ENCODE measurements around the gene DACH2.
"Not testable (repeated sequence)": the region's sequence is repeated elsewhere in the genome, so short reads cannot be mapped to it uniquely, and the experiment has no call there.

DACH2 gene

GRCh38 chrX:86148024-86148511 lies at the start of gene DACH2:
DACH2 (plus strand) TSS chrX:86148451.
- peak; percentile 65 for DNase-seq (ENCODE audit: low read depth, low spot score)

DNA sequence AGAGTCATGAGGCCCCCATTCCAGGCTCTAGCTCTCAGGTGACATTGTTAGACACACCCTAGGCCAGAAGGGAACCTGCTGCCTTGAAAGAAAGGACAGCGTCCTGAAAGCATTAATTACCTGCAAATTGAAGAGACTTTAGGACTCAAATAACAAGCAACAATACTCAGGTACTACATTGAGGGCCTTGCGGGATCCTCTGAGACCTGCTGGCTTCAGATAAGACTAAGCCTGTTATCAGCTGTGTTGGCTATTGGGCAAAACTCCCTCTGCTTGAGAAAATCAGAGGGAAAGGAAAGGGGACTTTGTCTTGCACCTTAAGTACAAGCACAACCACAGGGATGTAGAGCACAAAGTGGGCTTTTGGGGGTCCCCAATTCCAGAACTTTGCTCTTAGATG lies 45.9 kb upstream of the DACH2 start:
- DNase-seq (ENCODE audit: low read depth, low spot score) = no peak

DNA sequence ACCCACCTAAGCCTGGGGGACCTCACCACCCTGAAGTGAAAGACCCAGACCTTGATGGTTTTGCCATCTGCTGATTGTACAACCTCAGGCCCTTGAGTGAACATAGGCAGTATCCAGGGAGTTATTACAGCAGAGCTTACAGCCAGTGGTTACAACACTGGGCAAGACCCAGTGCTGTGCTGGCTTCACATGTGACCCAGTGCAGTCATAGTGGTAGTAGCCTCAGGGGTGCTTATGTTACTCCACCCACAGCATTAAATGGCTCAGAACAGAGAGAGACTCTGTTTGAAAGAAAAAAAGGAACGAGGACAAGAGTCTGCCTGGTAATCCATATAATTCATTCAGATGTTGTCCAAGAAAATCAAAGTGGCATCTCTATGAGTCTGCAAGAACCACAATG lies 45.2 kb upstream of the DACH2 start:
- no peak for DNase-seq (ENCODE audit: low read depth, low spot score)

DNA sequence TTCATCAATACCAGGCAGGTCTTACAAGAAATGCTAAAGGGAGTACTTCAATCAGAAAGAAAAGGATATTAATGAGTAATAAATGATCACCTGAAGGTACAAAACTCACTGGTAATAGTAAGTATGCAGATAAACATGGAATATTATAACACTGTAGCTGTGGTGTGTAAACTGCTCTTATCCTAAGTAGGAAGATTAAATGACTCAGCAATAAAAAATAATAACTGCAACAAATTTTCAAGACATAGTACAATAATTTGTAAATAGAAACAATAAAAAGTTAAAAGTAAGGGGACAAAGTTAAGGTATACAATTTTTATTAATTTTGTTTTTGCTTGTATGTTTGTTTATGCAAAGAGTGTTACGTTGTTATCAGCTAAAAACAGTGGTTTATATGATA lies 43.7 kb upstream of the DACH2 start:
- no peak for DNase-seq (ENCODE audit: low read depth, low spot score)

DNA sequence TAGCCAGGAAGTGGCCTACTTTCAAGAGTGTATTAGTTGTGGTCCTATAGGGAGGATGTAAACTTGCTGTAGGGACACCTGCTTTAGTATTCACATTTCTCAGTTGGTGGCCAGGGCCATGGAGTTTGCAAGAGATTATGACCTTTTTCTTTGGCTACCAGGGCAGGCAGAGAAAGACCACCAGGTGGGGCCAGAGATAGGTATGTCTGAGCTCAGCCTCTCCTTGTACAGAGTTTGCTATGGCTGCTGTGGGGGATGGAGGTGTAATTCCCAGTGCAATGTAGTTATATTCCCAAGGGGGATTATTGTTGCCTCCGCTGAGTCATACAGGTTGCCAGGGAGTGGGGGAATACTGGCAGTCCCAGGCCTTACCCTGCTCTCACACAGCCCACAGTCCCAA lies 26.3 kb upstream of the DACH2 start:
- DNase-seq (ENCODE audit: low read depth, low spot score) = no peak

- no peak for DNase-seq (ENCODE audit: low read depth, low spot score)
These were observed 14.5 kb upstream of the DACH2 start for GRCh38 chrX:86133761-86134160.

DNA sequence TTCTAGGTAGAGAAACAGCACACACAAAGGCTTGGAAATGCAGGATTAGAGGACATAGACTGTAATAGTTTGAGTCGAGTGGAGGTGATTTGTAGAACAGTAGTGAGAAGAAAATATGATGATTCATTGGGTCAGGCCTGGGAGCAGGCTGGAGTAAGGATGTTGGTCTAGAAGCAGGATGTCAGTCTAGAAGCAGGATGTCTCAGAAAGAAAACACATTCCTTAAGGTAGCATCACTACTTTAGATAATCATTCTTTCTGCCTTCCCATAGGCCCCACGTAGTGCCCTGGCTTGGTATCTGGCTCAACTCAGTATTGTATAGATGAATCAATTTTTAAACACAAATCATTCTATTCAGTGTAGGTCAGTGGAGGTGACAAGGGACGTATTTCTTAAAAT lies 11.2 kb upstream of the DACH2 start:
- DNase-seq (ENCODE audit: low read depth, low spot score) = no peak

DNA sequence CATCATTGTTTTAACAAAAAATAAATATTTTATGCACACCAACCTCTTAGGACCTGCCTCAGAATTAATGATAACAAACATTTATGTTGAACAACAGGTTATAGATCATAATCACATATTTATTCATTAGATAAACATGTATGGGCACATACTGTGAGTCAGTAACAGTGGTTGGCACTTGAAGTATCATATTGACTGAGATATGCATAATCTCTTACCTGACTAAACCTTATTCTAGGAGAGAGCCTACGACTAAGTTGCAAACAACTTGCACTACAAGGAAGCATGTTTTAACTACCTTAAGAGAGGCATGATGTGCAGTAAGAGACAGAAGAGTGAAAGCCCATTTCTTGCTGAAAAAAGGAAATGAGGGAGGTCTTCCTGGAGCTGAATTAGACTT lies 6.5 kb upstream of the DACH2 start:
- DNase-seq (ENCODE audit: low read depth, low spot score) = no peak

- no peak for DNase-seq (ENCODE audit: low read depth, low spot score)
These were observed 2.1 kb upstream of the DACH2 start for GRCh38 chrX:86146102-86146501.

DNA sequence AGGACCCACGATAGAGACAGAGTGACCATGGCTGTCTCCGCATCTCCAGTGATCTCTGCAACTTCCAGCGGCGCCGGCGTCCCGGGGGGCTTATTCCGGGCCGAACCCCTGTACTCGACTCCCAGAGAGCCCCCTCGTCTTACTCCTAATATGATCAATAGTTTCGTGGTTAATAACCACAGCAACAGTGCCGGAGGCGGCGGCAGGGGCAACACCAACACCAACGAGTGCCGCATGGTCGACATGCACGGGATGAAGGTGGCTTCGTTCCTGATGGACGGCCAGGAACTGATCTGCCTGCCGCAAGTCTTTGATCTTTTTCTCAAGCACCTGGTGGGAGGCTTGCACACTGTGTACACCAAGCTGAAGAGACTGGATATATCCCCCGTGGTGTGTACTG lies 343 bp downstream of the DACH2 start:
- no peak for DNase-seq (ENCODE audit: low read depth, low spot score)

- no peak for DNase-seq (ENCODE audit: low read depth, low spot score)
These were observed 868 bp downstream of the DACH2 start for GRCh38 chrX:86149119-86149518.

DNA sequence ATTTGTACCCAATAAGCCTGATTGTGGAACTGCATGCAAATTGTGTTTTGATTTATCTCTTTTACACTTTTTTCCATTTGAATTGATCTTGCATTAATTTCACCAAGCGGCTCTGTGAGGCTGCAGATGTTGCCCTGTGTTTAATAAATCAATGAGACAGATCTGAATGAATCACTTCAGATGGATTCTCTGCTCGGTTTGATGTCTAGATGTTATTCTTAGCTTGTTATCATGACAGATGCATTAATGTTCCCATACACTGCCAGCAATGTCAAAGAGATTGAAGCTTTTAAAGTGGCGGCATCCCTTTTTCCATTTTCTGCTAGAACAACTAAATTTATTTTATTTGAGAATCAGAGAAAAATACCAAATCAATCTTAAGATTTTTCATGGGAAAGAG lies 6.3 kb downstream of the DACH2 start:
- no peak for DNase-seq (ENCODE audit: low read depth, low spot score)

DNA sequence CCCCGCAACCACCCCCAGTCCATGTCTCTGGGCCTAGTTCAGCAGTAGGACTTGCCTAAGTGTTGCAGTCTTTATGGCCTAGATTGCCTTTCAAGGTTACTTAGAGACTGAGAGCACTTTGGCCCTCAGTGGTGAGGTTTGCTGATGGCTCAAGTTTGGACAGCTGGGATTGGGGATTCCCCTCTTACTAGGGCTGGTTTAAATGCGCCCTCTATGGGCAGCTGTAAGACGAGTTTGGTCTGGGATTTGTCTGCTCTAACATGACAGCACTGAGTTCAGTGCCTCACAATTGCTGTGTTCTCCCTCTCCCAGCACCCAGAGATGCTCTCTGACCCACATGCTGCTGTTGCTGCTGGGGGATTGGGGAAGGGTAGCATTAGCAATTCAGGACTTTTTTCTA lies 23.1 kb downstream of the DACH2 start:
- no peak for DNase-seq (ENCODE audit: low read depth, low spot score)

DNA sequence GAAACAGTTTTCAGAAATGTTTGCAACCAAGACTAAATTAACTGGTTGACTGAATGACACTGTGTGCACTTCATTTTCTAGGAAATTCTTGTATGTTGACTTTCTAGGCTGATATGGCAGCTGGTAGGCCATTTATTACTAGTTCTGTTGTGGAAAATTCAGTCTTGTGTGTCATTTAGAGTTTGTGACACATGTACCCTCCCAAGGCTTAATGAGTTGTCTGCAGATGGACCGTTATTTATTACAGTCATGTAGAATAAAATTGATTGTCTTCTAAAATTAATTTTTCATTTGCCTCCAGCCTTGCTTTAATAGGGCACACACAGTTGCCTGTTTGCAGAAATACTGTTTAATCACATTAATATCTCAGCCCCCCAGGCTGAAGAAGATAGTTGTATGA lies 30.7 kb downstream of the DACH2 start:
- no peak for DNase-seq (ENCODE audit: low read depth, low spot score)

DNA sequence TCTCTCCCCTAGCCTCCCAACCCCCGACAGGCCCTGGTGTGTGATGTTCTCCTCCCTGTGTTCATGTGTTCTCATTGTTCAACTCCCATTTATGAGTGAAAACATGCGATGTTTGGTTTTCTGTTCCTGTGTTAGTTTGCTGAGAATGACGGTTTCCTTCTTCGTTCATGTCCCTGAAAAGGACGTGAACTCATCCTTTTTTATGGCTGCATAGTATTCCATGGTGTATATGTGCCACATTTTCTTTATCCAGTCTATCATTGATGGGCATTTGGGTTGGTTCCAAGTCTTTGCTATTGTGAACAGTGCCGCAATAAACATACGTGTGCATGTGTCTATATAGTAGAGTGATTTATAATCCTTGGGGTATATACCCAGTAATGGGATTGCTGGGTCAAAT lies 33.1 kb downstream of the DACH2 start:
- DNase-seq (ENCODE audit: low read depth, low spot score) = not testable (repeated sequence)

GRCh38 chrX:86192827-86193226 lies 44.6 kb downstream of the DACH2 start:
- DNase-seq (ENCODE audit: low read depth, low spot score) = no peak

DNA sequence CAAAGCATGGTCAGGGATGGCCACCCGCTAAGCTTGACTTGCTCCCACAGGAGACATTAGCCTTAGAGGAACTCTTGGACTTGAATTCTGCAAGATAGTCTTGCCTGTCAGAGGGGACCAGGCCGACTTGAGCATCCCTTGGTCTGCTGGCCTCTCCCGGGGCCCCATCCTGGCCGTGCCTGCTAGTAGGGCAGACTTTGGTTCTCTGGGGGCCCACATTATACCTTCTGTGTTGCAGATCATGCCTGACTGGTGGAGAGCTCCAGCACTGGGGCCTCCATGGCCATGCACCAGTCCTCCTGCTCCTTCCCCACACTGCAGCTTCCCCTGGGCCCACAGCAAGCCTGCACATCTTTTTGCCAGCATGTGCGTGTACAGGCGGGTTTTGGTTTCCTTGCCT lies 46.5 kb downstream of the DACH2 start:
- DNase-seq (ENCODE audit: low read depth, low spot score) = no peak

DNA sequence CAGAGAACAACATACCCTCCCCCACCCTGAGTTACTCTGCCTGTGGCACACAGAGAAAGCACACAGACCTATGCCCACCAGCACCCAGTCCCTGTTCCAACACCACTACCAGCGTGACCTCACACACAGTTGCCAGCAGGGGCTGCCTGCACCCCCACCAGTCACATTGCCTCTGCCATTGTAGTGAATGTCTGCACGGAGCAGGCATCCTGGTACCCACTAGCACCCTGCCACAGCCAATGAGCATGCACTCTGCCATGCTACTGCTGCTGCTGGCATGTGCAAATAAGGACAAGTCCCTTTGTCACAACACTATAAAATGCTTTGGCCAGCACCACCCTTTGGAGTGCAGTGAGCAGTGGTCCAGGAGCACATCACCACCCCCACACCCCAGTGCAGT lies 47.1 kb downstream of the DACH2 start:
- DNase-seq (ENCODE audit: low read depth, low spot score) = no peak

DNA sequence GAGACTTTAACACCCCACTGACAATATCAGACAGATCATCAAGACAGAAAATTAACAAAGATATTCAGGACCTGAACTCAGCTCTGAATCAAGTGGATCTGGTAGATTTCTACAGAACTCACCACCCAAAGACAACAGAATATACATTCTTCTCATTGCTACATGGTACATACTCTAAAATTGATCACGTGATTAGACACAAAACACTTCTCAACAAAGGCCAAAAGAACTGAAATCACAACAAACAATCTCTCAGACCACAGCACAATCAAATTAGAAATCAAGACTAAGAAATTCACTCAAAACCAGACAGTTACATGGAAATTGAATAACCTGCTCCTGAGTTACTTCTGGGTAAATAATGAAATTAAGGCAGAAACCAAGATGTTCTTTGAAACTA lies 49.6 kb downstream of the DACH2 start:
- no peak for DNase-seq (ENCODE audit: low read depth, low spot score)

DNA sequence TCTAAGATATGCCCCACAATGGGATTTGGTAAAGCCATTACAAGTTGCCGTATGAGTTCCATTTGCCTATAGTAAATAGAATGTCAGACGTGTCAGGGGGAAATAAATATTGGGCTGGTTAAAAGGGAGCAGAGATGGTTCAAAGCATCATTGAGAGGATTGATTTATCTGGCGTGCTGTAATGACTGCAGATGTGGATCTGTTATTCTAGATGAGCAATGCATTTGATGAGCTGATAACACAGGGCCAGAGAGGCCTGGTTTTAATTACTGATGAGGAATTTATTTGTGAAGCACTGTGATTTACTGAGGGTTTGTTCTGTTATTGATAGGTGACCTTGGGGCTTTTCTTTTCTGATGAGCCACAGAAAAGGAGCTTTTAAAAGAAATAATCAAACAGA lies 62.5 kb downstream of the DACH2 start:
- DNase-seq (ENCODE audit: low read depth, low spot score) = no peak

DNA sequence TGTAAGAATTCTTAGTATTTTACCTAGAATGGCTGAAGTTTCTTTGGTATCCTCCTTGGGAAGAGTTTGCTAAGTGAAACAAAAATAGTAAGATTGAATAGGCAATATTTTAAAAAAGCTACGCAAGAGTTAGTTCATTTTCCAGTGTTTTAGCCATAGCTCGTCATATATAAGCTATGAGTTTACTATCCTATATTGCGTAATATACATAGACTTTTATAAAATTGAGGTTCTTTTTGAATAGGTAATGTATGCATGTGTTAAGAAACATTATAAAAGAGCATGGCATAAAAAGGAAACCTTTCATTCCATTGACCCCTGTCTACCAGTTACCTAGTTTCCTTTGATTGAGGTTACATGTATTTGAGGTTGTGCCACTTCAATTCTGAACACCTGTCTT lies 67.0 kb downstream of the DACH2 start:
- no peak for DNase-seq (ENCODE audit: low read depth, low spot score)

- no peak for DNase-seq (ENCODE audit: low read depth, low spot score)
These were observed 89.2 kb downstream of the DACH2 start for GRCh38 chrX:86237482-86237881.

- no peak for DNase-seq (ENCODE audit: low read depth, low spot score)
These were observed 93.3 kb downstream of the DACH2 start for GRCh38 chrX:86241547-86241946.

DNA sequence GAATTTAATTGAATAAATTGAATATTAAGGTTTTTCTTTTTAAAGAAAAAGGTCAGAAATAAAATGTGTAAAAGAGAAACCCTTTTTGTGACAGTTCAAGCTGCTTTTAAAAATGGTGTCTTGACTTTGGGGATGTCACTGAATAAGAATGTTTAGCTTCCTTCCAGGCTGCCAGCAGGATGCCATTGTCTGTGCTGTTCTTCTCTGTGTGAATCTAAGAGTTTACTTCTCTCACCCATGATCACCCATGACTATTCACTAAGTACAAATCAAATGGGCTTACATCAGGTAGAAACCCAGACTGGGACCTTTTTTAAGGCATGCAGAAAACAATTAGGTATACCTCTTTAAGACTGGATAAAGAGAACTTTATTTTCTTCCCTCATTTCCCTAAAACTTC lies 115.3 kb downstream of the DACH2 start:
- DNase-seq (ENCODE audit: low read depth, low spot score) = no peak

DNA sequence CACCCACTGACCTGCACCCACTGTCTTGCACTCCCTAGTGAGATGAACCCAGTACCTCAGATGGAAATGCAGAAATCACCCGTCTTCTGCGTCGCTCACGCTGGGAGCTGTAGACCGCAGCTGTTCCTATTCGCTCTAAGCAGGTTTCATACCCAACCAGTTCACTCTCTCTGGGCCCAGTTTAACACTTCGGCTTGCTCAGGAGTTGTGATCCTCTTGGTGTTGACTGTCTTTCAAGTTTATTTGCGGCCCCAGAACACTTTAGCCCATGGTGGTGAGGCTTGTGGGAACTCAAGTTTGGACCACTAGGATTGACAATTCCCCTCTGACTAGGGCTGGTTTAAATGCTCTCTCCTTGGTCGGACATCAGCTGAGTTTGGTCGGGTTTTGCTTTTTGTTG lies 147.0 kb downstream of the DACH2 start:
- no peak for DNase-seq (ENCODE audit: low read depth, low spot score)
